A204.1 (cell line): ENCODE results near the gene RECQL.

Experiments
- FAIRE-seq: peaks from 2 replicates; lab custom pipeline; 2012; peaks lifted over from hg19 to GRCh38; lab: Jason Lieb, UNC

RECQL gene

GRCh38 chr12:21501258-21502163, at the start of gene RECQL, which contains the start of gene GOLT1B:
RECQL (minus strand) TSS chr12:21501635; CDS start chr12:21499570, 2,065 bp downstream.
GOLT1B (plus strand) TSS chr12:21501789; CDS start chr12:21501924, 135 bp downstream.
- FAIRE-seq = peak; percentile 97

GRCh38 chr12:21547437-21547836, 46.0 kb upstream of the RECQL start:
- no peak for FAIRE-seq

GRCh38 chr12:21546716-21547115, 45.3 kb upstream of the RECQL start:
- no peak for FAIRE-seq

GRCh38 chr12:21545557-21545956, 44.1 kb upstream of the RECQL start:
- no peak for FAIRE-seq

- no peak for FAIRE-seq
These were observed 41.7 kb upstream of the RECQL start for GRCh38 chr12:21543151-21543550.

GRCh38 chr12:21542403-21542802, 41.0 kb upstream of the RECQL start:
- no peak for FAIRE-seq

GRCh38 chr12:21541773-21542172, 40.3 kb upstream of the RECQL start:
- FAIRE-seq = no peak

GRCh38 chr12:21539797-21540196, 38.4 kb upstream of the RECQL start:
- FAIRE-seq = no peak

GRCh38 chr12:21538061-21538653, 36.7 kb upstream of the RECQL start:
- no peak for FAIRE-seq

- no peak for FAIRE-seq
These were observed 28.0 kb upstream of the RECQL start for GRCh38 chr12:21529456-21529855.

- FAIRE-seq = no peak
These were observed 27.5 kb upstream of the RECQL start for GRCh38 chr12:21528953-21529352.

GRCh38 chr12:21527451-21528180, 26.2 kb upstream of the RECQL start:
- FAIRE-seq = no peak

GRCh38 chr12:21526721-21527345, 25.4 kb upstream of the RECQL start:
- no peak for FAIRE-seq

GRCh38 chr12:21526053-21526452, 24.6 kb upstream of the RECQL start, which contains the start of gene SPX:
SPX (plus strand) TSS chr12:21526296; CDS start chr12:21526473, 177 bp downstream.
- FAIRE-seq = no peak

- no peak for FAIRE-seq
These were observed 21.7 kb upstream of the RECQL start for GRCh38 chr12:21523148-21523547.

- FAIRE-seq = no peak
These were observed 20.1 kb upstream of the RECQL start for GRCh38 chr12:21521541-21521940.

GRCh38 chr12:21518451-21518850, 17.0 kb upstream of the RECQL start:
- FAIRE-seq = no peak

- FAIRE-seq = peak; percentile 39
These were observed 14.8 kb upstream of the RECQL start for GRCh38 chr12:21516281-21516680.

GRCh38 chr12:21509768-21510167, 8.3 kb upstream of the RECQL start:
- FAIRE-seq = no peak

GRCh38 chr12:21507849-21508248, 6.4 kb upstream of the RECQL start:
- FAIRE-seq = no peak

GRCh38 chr12:21505888-21506287, 4.5 kb upstream of the RECQL start:
- FAIRE-seq = peak; percentile 21

- no peak for FAIRE-seq
These were observed 1.4 kb upstream of the RECQL start for GRCh38 chr12:21502872-21503271.
